ENCODE results near the gene SMG9. TPM values are rescaled to one million over a fixed set of nuclear protein-coding genes. Genes with fewer than 3 reads are reported as not detected.

The SMG9 gene
- total RNA-seq, 4 donors from 2014 or later = 14.6 to 49.8 (median 28.0) TPM

DNA sequence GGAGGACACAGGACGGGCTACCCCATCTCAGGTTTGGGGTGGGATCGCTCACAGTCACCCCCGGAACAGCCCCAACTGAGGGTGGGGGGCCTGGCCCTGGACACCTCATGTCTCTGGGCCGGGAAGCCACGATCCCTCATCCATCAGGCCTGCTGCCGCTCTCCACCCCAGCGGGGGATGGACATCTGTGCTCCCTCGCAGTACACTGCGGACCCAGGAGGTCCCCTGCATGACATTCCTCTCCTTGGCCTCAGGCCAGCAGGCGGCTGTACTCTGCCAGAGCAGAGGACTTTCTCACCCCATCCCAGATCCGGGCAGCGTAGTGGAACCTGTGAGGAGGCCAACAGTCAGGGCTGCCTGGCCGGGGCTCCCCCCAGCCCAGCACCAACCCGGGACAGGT lies 23.4 kb downstream of the SMG9 start:
- TF ChIP-seq EP300 (IDR thresholded peaks at IDR 0.05) (no peak), POLR2A (IDR thresholded peaks at IDR 0.05) (no peak)
- TF ChIP-seq, protein P1, sequence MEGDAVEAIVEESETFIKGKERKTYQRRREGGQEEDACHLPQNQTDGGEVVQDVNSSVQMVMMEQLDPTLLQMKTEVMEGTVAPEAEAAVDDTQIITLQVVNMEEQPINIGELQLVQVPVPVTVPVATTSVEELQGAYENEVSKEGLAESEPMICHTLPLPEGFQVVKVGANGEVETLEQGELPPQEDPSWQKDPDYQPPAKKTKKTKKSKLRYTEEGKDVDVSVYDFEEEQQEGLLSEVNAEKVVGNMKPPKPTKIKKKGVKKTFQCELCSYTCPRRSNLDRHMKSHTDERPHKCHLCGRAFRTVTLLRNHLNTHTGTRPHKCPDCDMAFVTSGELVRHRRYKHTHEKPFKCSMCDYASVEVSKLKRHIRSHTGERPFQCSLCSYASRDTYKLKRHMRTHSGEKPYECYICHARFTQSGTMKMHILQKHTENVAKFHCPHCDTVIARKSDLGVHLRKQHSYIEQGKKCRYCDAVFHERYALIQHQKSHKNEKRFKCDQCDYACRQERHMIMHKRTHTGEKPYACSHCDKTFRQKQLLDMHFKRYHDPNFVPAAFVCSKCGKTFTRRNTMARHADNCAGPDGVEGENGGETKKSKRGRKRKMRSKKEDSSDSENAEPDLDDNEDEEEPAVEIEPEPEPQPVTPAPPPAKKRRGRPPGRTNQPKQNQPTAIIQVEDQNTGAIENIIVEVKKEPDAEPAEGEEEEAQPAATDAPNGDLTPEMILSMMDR (IDR thresholded peaks at IDR 0.05) = no peak
- no peaks in the 10 kb centered on the region for H3K9me3 ChIP-seq
- no peaks in the 10 kb centered on the region for H3K27me3 ChIP-seq
- H3K4me3 ChIP-seq = no peak overlapping the region
- no peak overlapping the region for H3K27ac ChIP-seq
- WGBS, 2 donors = 80 to 83% methylated on average over 14 of the region's 14 CpGs
- H3K36me3 ChIP-seq = peaks cover 0 to 77% (median 10%) of the 10 kb centered on the region in 3 donors
- peaks cover 0 to 13% (median 0%) of the 10 kb centered on the region in 4 donors for H3K4me1 ChIP-seq
- no peak for DNase-seq (ENCODE audit: low spot score in 2 of 2)

DNA sequence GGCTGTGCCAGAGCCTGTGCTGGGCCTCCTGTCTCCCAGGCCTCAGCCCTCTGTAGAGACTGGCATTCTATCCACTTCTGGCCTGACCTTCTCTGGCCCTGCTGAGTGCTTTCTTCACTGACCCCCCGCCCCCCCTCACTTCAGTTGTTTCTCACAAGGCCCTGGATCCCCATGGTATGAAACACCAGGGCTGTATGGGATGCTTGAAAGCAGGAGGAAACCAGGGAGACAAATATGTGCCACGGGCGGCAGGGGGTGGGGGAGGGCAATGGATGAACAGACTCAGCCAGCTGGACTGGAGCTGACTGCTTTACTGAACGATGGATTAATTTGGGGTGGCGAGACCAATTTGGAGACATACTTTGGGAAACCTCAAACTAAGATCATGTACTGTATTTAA lies 24.8 kb downstream of the SMG9 start:
- H3K27ac ChIP-seq = no peak overlapping the region
- DNase-seq (ENCODE audit: low spot score in 2 of 2) = no peak
- H3K36me3 ChIP-seq = peaks cover 0 to 69% (median 10%) of the 10 kb centered on the region in 3 donors
- 79 to 81% methylated on average over 5 of the region's 5 CpGs for WGBS, 2 donors
- no peak overlapping the region for H3K4me3 ChIP-seq
- H3K4me1 ChIP-seq = peaks cover 0 to 13% (median 0%) of the 10 kb centered on the region in 4 donors
- no peaks in the 10 kb centered on the region for H3K9me3 ChIP-seq
- H3K27me3 ChIP-seq = no peaks in the 10 kb centered on the region
- no peak for TF ChIP-seq POLR2A (IDR thresholded peaks at IDR 0.05)
- TF ChIP-seq EP300 (IDR thresholded peaks at IDR 0.05) = no peak
- TF ChIP-seq, protein P1 (IDR thresholded peaks at IDR 0.05) = no peak

DNA sequence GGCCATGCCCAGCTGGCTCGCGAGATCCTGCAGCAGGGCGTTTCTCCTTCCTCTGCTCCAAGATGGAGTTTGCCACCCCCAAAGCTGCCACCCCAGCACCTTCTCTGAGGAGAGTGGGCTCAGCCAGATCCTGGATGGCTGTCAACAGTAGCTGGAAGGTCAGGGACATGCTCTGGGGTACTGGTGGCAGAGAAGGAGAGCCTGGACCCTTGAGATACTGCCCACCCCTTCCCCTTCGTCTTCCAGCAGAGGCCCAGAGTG lies 27.2 kb downstream of the SMG9 start:
- no peak for DNase-seq (ENCODE audit: low spot score in 2 of 2)
- Histone ChIP-seq H3K4me3 (no peak overlapping the region), H3K9me3 (no peaks in the 10 kb centered on the region), H3K27ac (no peak overlapping the region), H3K36me3 (peaks cover 0 to 48% (median 0%) of the 10 kb centered on the region in 3 donors), H3K4me1 (peaks cover 0 to 10% (median 0%) of the 10 kb centered on the region in 4 donors), H3K27me3 (no peaks in the 10 kb centered on the region)
- WGBS, 2 donors = 74 to 81% methylated on average over 4 of the region's 4 CpGs
- no peak for TF ChIP-seq EP300 (IDR thresholded peaks at IDR 0.05)
- TF ChIP-seq, protein P1 (IDR thresholded peaks at IDR 0.05) = no peak
- TF ChIP-seq POLR2A (IDR thresholded peaks at IDR 0.05) = no peak

DNA sequence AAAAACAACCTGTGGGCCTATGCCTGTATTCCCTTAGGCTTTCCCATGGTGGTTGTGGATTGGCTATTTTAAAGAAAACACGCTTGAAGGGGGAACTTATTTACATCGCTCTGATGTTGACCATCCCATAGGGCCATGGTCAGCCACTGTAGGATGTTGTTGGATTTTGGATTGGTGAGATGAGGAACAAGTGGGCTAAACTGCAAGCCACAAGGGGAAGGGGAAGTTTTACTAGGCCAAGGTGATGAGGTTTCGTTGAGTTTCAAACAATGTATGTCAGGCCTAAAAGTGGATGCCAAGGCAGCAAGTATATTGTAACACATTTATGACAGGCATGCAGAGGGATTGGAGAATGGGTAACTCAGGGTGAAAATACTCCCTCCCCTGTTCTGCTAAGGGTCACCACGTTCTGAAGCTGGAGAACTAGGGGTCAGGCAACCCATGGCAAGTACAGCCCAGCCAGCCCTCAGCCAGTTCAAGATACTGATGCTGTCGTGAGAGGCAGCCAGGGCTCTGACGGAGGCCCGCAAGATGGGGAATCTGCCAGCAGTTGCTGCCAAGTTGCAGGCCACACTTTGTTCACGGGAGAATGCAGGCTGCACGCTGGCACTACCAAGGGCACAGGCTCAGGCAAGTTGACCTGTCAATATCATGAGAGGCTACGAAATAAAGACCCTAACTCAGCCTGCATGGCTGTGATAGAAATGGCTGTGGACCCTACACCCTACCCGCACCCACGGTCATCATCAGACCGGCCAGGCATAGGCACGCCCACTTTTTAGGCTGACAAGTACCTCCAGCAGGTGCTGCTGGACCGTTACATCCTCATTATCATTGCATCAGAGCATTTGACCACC lies 27.8 kb downstream of the SMG9 start:
- no peak overlapping the region for H3K4me3 ChIP-seq
- WGBS, 2 donors = 66 to 70% methylated on average over 12 to 14 of the region's 15 CpGs
- no peak for DNase-seq (ENCODE audit: low spot score in 2 of 2)

DNA sequence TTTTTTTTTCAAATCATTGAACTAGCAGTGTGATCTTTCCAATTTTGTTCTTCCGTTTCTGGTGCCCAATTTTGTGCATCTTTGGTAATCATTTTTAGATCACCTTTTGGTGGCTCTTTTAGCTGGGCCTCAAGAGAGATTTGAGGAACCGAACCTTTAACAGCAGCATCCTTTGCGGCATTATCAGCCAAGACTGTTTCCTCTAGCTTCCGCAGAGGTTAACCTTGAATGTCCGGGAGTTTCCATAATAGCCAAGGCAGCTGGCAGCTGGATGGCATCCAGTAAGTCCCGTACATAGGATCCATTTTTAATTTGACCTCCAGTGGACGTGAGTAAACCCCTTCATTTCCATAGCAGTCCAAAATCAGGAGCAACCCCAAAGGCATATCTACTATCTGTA lies 29.3 kb downstream of the SMG9 start:
- Histone ChIP-seq H3K4me3 (no peak overlapping the region), H3K27me3 (no peaks in the 10 kb centered on the region), H3K36me3 (peaks cover 0 to 27% (median 0%) of the 10 kb centered on the region in 3 donors), H3K27ac (no peak overlapping the region), H3K9me3 (no peaks in the 10 kb centered on the region), H3K4me1 (no peaks in the 10 kb centered on the region)
- peak in 1 of 2 donors; percentile 42 for TF ChIP-seq EP300 (IDR thresholded peaks at IDR 0.05)
- no peak for TF ChIP-seq POLR2A (IDR thresholded peaks at IDR 0.05)
- no peak for DNase-seq (ENCODE audit: low spot score in 2 of 2)
- 36 to 47% methylated on average over 7 of the region's 7 CpGs for WGBS, 2 donors

More for the DNA sequence above, 27.8 kb downstream of the SMG9 start:
- H3K36me3 ChIP-seq = peaks cover 0 to 42% (median 0%) of the 10 kb centered on the region in 3 donors
- H3K4me1 ChIP-seq = peaks cover 0 to 4% (median 0%) of the 10 kb centered on the region in 4 donors
- TF ChIP-seq, protein P1 (IDR thresholded peaks at IDR 0.05) = no peak
- no peak for TF ChIP-seq POLR2A (IDR thresholded peaks at IDR 0.05)
- no peak for TF ChIP-seq EP300 (IDR thresholded peaks at IDR 0.05)
- H3K27ac ChIP-seq = no peak overlapping the region
- no peaks in the 10 kb centered on the region for H3K9me3 ChIP-seq
- H3K27me3 ChIP-seq = no peaks in the 10 kb centered on the region

Measured in tibial nerve (tissue), 4 donors.